PC-9 (cell line): ENCODE data around the gene CRABP2. TPM values are rescaled to one million over a fixed set of nuclear protein-coding genes. Genes with fewer than 3 reads are reported as not detected.

Source experiments
- Bru-seq: library from RNA; stranded (reverse); fragments of 400-500 nt; gene quantifications from one replicate; lab custom pipeline; 2021; lab: Mats Ljungman, UMichigan
- BruChase-seq, 2 experiments: library from RNA; stranded (reverse); fragments of 400-500 nt; gene quantifications; one replicate each; lab custom pipeline; 2021; lab: Mats Ljungman, UMichigan
- BruUV-seq: library from RNA; stranded (reverse); fragments of 400-500 nt; replicated peaks from 2 replicates; lab custom pipeline; 2021; lab: Mats Ljungman, UMichigan
- CTCF ChIA-PET: fragments of 300-600 bp; sonication (Branson Sonifier 250); formaldehyde crosslinking; loops from one replicate; lab custom pipeline; 2022; ENCODE audit warnings: antibody characterized with exemption; lab: Charles Lee
- POLR2A ChIA-PET: fragments of 300-600 bp; sonication (Branson Sonifier 250); formaldehyde crosslinking; loops from one replicate; lab custom pipeline; 2022; ENCODE audit warnings: antibody characterized with exemption; ENCODE audit not compliant: unreplicated experiment; lab: Charles Lee
- DNase-seq, 2 experiments: peaks; one replicate each; pipeline versions ENCODE4 v3.0.0 to v3.0.0-alpha.2; 2015 to 2022; ENCODE audit warnings: mixed read lengths in 1 of 2
- H2AFZ ChIP-seq: fragments of 200-600 bp; sonication (generic); 2 replicates; pipeline ENCODE4 v1.8.1; 2017; ENCODE audit warnings: antibody characterized with exemption
- H3F3A ChIP-seq: fragments of 200-600 bp; sonication (generic); 2 replicates; pipeline ENCODE4 v1.8.1; 2017; ENCODE audit warnings: antibody characterized with exemption, mild to moderate bottlenecking, low read depth; ENCODE audit not compliant: insufficient read depth
- H3K27ac ChIP-seq: fragments of 200-600 bp; sonication (generic); 2 replicates; pipeline ENCODE4 v1.6.1; 2016; ENCODE audit warnings: mixed run types
- H3K27me3 ChIP-seq: fragments of 200-600 bp; sonication (generic); 2 replicates; pipeline ENCODE4 v1.6.1; 2016; ENCODE audit warnings: low read depth, mixed run types; ENCODE audit not compliant: insufficient read depth
- H3K36me3 ChIP-seq: fragments of 200-600 bp; sonication (generic); 2 replicates; pipeline ENCODE4 v1.6.1; 2016; ENCODE audit warnings: low read depth, mixed run types
- H3K4me1 ChIP-seq: fragments of 200-600 bp; sonication (generic); replicated peaks from 2 replicates; pipeline ENCODE4 v1.6.1; 2016; ENCODE audit warnings: mixed run types; ENCODE audit not compliant: insufficient read depth
- H3K4me2 ChIP-seq: fragments of 200-600 bp; sonication (generic); 2 replicates; pipeline ENCODE4 v1.6.1; 2017; ENCODE audit warnings: mixed run types
- H3K4me3 ChIP-seq: fragments of 200-600 bp; sonication (generic); 2 replicates; pipeline ENCODE4 v1.6.1; 2016; ENCODE audit warnings: mixed run types
- H3K79me2 ChIP-seq: fragments of 200-600 bp; sonication (generic); 2 replicates; pipeline ENCODE4 v1.6.1; 2017; ENCODE audit warnings: low read depth, mixed run types
- H3K9me2 ChIP-seq: fragments of 200-600 bp; sonication (generic); 2 replicates; pipeline ENCODE4 v1.8.1; 2017; ENCODE audit warnings: mild to moderate bottlenecking; ENCODE audit not compliant: insufficient read depth
- H3K9me3 ChIP-seq: fragments of 200-600 bp; sonication (generic); 2 replicates; pipeline ENCODE4 v1.8.1; 2016; ENCODE audit warnings: low read depth; ENCODE audit not compliant: insufficient read depth
- H4K20me1 ChIP-seq: fragments of 200-600 bp; sonication (generic); 2 replicates; pipeline ENCODE4 v1.8.1; 2017; ENCODE audit not compliant: insufficient read depth
- EZH2 ChIP-seq: fragments of 200-600 bp; sonication (generic); IDR thresholded peaks from 2 replicates; pipeline ENCODE4 v1.8.0; 2017; ENCODE audit warnings: antibody characterized with exemption, low read depth
- intact Hi-C: fragments of 100-400 bp; cut with micrococcal nuclease; formaldehyde crosslinking; loops from one replicate; pipeline ENCODE4 v1.10.0; 2022; ENCODE audit not compliant: unreplicated experiment
- long read RNA-seq: library from polyadenylated mRNA; stranded (forward); transcript quantifications from one replicate; pipeline ENCODE4 v2.0.0, GENCODE V29; 2022
- total RNA-seq: library from RNA; stranded (reverse); gene quantifications from 2 replicates; pipeline ENCODE4 v1.2.3, GENCODE V29; 2021
- TF ChIP-seq, protein P1 (sequence below): fragments of 200-600 bp; sonication (generic); conservative IDR thresholded peaks from 2 replicates; pipeline ENCODE4 v1.6.1; 2017; ENCODE audit warnings: mixed run types, antibody characterized with exemption, mild to moderate bottlenecking, moderate library complexity

The CRABP2 gene
- total RNA-seq: 142 and 286 TPM in 2 replicates
- percentile 69 among the genes with signal in this experiment for Bru-seq, nascent RNA
- BruChase-seq, experiment 1, labeled RNA remaining after a 2-hour chase: percentile 76 among the genes with signal in this experiment
- percentile 91 among the genes with signal in this experiment for BruChase-seq, experiment 2, labeled RNA remaining after a 6-hour chase
- long read RNA-seq, transcript CRABP2-203 (4 exons, 992 nt): major isoform, 381 of 394 reads
- long read RNA-seq, partial matches to known transcripts: 7 of 394 reads
- long read RNA-seq, other reads (novel, unspliced or antisense): 4 of 394 reads

- Histone ChIP-seq H3F3A (peaks cover 15% of the 10 kb centered on the region), H2AFZ (peak within 1 kb of the TSS; percentile 71), H3K27ac (peak within 1 kb of the TSS; percentile 55), H4K20me1 (no peaks in the 10 kb centered on the region), H3K9me3 (no peaks in the 10 kb centered on the region), H3K4me2 (peak within 1 kb of the TSS; percentile 92), H3K36me3 (no peaks in the 10 kb centered on the region), H3K4me3 (peak within 1 kb of the TSS; percentile 79), H3K9me2 (no peaks in the 10 kb centered on the region), H3K79me2 (peaks cover 30% of the 10 kb centered on the region), H3K27me3 (no peaks in the 10 kb centered on the region), H3K4me1 (peaks cover 41% of the 10 kb centered on the region)
- intact Hi-C loops: loop anchor here (1.0 kb wide), 2 partner anchors 12 to 21 kb away; no protein-coding TSS in a partner anchor
- TF ChIP-seq, protein P1, sequence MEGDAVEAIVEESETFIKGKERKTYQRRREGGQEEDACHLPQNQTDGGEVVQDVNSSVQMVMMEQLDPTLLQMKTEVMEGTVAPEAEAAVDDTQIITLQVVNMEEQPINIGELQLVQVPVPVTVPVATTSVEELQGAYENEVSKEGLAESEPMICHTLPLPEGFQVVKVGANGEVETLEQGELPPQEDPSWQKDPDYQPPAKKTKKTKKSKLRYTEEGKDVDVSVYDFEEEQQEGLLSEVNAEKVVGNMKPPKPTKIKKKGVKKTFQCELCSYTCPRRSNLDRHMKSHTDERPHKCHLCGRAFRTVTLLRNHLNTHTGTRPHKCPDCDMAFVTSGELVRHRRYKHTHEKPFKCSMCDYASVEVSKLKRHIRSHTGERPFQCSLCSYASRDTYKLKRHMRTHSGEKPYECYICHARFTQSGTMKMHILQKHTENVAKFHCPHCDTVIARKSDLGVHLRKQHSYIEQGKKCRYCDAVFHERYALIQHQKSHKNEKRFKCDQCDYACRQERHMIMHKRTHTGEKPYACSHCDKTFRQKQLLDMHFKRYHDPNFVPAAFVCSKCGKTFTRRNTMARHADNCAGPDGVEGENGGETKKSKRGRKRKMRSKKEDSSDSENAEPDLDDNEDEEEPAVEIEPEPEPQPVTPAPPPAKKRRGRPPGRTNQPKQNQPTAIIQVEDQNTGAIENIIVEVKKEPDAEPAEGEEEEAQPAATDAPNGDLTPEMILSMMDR: no peak
- TF ChIP-seq EZH2: no peak
- CTCF ChIA-PET: interaction anchor here (0.6 to 8.4 kb wide), 3 partner anchors 15 to 154 kb away, joined by 3 to 109 read pairs (median 21); no protein-coding TSS in a partner anchor
- TSS peak; percentile 59 for BruUV-seq
- POLR2A ChIA-PET: interaction anchor here (0.6 to 2.3 kb wide), 10 partner anchors 11 to 781 kb away, joined by 4 to 28 read pairs (median 11); partner anchors contain the start of gene METTL25B
- DNase-seq: peak in 1 of 2 experiments; percentile 60
These were observed at the start of gene CRABP2 for GRCh38 chr1:156705321-156705917. Gene CRABP2 (minus strand): TSS chr1:156705583. CDS start chr1:156705446, 137 bp downstream.

- DNase-seq: no peak
- TF ChIP-seq, protein P1: no peak
- no peak for TF ChIP-seq EZH2
- no peak overlapping the region for H2AFZ ChIP-seq
- H3F3A ChIP-seq: peaks cover 34% of the 10 kb centered on the region
- no peaks in the 10 kb centered on the region for H3K27me3 ChIP-seq
- no peak overlapping the region for H3K4me3 ChIP-seq
- BruUV-seq: no TSS peak
- no peak overlapping the region for H3K27ac ChIP-seq
- ChIA-PET CTCF (no interaction called here), POLR2A (no interaction called here)
- peaks cover 10% of the 10 kb centered on the region for H3K4me1 ChIP-seq
- H3K4me2 ChIP-seq: no peak overlapping the region
- no peaks in the 10 kb centered on the region for H3K9me3 ChIP-seq
- peaks cover 7% of the 10 kb centered on the region; the same call in 1 of the 2 replicates for H3K36me3 ChIP-seq
- intact Hi-C loops: no loop called here
- H3K79me2 ChIP-seq: peaks cover 48% of the 10 kb centered on the region
- no peaks in the 10 kb centered on the region for H3K9me2 ChIP-seq
- H4K20me1 ChIP-seq: no peaks in the 10 kb centered on the region
These were observed 48.8 kb upstream of the CRABP2 start for GRCh38 chr1:156754219-156754618.

DNA sequence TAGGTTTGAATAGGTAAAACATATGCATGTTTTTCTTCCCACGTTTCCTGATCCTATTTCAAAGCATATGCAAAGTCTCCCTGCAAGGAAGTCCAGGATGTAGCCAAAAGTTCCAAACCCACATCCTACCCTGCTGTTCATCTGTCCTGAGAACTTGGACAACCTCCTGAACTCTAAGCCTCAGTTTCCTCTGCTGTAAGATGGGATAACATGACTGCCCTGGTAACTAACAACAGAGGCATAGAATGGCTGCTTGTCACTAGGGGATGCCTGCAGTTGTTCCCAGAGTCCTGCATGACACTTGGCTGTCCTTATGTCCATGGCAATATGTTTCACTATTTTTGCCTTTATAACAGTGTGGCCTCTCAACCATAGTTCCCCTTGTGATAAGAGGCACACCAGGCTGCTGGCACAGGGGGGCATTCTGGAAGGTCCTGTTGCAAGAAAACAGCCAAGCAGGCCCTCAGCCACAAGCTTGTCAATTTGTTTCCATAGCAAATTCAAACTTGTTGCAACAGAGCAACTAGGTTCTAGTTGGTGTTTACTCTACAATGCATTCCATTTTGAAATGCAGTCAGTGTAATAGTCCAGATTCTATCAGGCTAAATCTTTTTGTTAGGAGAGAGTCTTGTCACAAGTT lies 47.6 kb upstream of the CRABP2 start:
- Histone ChIP-seq H4K20me1 (no peaks in the 10 kb centered on the region), H3K9me3 (no peaks in the 10 kb centered on the region), H3K27ac (no peak overlapping the region), H3K4me2 (peak overlapping the region; percentile 94), H3K4me1 (peaks cover 14% of the 10 kb centered on the region), H3K36me3 (peaks cover 10% of the 10 kb centered on the region; the same call in 1 of the 2 replicates), H3K9me2 (no peaks in the 10 kb centered on the region), H3F3A (peaks cover 40% of the 10 kb centered on the region), H2AFZ (no peak overlapping the region), H3K27me3 (no peaks in the 10 kb centered on the region), H3K79me2 (peaks cover 60% of the 10 kb centered on the region), H3K4me3 (peak overlapping the region; percentile 95)
- intact Hi-C loops: no loop called here
- ChIA-PET CTCF (no interaction called here), POLR2A (interaction anchor here (0.5 to 0.6 kb wide), 2 partner anchors 14 to 252 kb away, joined by 4 to 5 read pairs; partner anchors contain the start of gene MEF2D)
- TF ChIP-seq, protein P1: no peak
- no peak for TF ChIP-seq EZH2
- peak in 1 of 2 experiments; percentile 61 for DNase-seq
- no TSS peak for BruUV-seq
